ENCODE measurements around the gene SLC24A3. TPM values are rescaled to one million over a fixed set of nuclear protein-coding genes. Genes with fewer than 3 reads are reported as not detected.

Gene SLC24A3
- total RNA-seq, 1 experiment from 2014 or later: 0.14 TPM

DNA sequence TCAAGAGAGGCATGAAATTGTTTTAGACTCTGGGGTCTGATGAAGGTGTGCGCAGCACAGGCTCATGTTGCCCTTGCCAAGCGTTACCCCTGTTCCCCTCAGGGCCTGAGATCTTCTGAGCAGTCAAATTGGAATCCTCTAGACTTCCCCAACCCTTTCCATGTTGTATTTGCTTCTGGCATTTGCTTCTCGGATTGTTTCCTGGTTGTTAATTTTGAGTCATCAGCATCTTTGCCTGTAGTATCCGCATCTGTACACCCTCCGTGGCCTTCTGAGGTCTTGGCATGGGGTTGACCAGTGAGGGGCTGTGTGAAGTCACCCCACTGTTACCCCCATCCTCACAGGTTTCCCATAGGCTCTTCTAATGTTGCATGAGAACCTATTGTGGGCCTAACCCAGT, 40.9 kb downstream of the SLC24A3 start:
- Mint-ChIP-seq H3K4me1 (ENCODE audit: low read depth, unreplicated experiment) (peaks cover 11% of the 10 kb centered on the region), H3K4me3 (ENCODE audit: unreplicated experiment) (no peak overlapping the region), H3K9me3 (ENCODE audit: unreplicated experiment) (no peaks in the 10 kb centered on the region), H3K27me3 (ENCODE audit: insufficient read depth, unreplicated experiment) (peaks cover 3% of the 10 kb centered on the region), H3K27ac (ENCODE audit: unreplicated experiment) (no peak overlapping the region), H3K36me3 (ENCODE audit: insufficient read depth, unreplicated experiment) (no peaks in the 10 kb centered on the region)
- CTCF ChIA-PET: no interaction called here
- Histone ChIP-seq H3K27me3 (replicated peaks; ENCODE audit: control insufficient read depth, insufficient read depth, low read length) (no peaks in the 10 kb centered on the region), H3K4me3 (ENCODE audit: low read depth, low read length) (no peak overlapping the region), H3K4me1 (0 out of 2 replicates have a peak, but pooled peaks cover 9% of the 10 kb centered on the region), H3K36me3 (ENCODE audit: control insufficient read depth, insufficient read depth, low read length) (no peaks in the 10 kb centered on the region), H3K9me3 (no peaks in the 10 kb centered on the region)
- intact Hi-C loops (cut with micrococcal nuclease; ENCODE audit: unreplicated experiment): loop anchor here (2.0 kb wide), 1 partner anchor 21 kb away; no protein-coding TSS in a partner anchor
- POLR2A ChIA-PET: interaction anchor here (0.6 kb wide), 1 partner anchor 681 kb away, joined by 6 read pairs; no protein-coding TSS in a partner anchor
- DNase-seq: no peak
- TF ChIP-seq, protein P1, sequence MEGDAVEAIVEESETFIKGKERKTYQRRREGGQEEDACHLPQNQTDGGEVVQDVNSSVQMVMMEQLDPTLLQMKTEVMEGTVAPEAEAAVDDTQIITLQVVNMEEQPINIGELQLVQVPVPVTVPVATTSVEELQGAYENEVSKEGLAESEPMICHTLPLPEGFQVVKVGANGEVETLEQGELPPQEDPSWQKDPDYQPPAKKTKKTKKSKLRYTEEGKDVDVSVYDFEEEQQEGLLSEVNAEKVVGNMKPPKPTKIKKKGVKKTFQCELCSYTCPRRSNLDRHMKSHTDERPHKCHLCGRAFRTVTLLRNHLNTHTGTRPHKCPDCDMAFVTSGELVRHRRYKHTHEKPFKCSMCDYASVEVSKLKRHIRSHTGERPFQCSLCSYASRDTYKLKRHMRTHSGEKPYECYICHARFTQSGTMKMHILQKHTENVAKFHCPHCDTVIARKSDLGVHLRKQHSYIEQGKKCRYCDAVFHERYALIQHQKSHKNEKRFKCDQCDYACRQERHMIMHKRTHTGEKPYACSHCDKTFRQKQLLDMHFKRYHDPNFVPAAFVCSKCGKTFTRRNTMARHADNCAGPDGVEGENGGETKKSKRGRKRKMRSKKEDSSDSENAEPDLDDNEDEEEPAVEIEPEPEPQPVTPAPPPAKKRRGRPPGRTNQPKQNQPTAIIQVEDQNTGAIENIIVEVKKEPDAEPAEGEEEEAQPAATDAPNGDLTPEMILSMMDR (IDR thresholded peaks at IDR 0.05; ENCODE audit: insufficient read depth in 1 of 2, low read depth in 1 of 2, low read length in 1 of 2, severe bottlenecking in 1 of 2, unreplicated experiment in 1 of 2): no peak
- BruUV-seq (replicated peaks): no TSS peak

DNA sequence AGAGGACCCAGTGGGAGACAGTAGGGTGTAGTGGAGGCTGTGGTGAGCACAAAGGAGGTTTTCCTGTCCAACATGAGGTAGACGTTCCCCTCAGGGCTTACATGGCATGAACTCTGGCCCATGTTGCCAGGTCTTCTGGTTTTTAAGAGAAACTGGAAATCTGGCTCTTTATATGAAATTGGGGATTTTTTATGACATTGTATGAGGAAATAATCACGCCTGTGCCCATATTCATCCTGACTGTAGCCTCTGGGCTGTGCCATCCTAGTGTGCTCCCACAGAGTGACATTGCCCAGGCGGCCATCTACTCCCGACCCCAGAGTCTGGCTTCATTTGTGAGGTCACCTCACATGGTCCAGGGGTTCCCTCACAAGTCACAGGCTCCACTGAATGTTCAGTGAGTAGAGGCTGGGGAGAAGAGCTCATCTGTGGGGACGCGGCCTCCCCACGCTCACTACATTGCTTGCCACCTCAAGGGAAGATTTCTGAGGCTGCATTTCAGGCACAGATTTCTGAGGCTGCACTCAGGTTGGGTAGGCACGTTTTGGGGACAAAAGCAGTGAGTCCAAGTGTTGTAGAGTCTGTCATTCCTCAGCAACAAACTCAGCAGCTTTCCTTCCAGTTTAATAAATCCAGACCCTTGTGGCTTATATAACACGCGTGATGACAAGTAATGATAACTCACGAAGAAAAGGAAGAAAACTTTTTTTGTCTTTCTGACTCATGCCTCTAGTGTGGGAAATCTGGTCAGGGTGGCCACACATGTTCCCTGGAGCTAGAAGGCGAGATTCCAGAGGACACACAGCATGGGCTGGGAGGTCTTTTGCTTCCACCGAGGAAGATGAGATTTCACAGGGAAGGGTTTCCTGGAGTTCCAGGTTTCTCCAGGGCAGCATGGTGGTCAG, 41.7 kb downstream of the SLC24A3 start:
- no peaks in the 10 kb centered on the region for H3K36me3 Mint-ChIP-seq (ENCODE audit: insufficient read depth, unreplicated experiment)
- H3K9me3 Mint-ChIP-seq (ENCODE audit: unreplicated experiment): no peaks in the 10 kb centered on the region
- TF ChIP-seq, protein P1 (IDR thresholded peaks at IDR 0.05; ENCODE audit: insufficient read depth in 1 of 2, low read depth in 1 of 2, low read length in 1 of 2, severe bottlenecking in 1 of 2, unreplicated experiment in 1 of 2): no peak
- H3K4me3 Mint-ChIP-seq (ENCODE audit: unreplicated experiment): no peak overlapping the region
- intact Hi-C loops (cut with micrococcal nuclease; ENCODE audit: unreplicated experiment): loop anchor here (2.0 kb wide), 1 partner anchor 21 kb away; no protein-coding TSS in a partner anchor
- no peaks in the 10 kb centered on the region for H3K27me3 ChIP-seq (replicated peaks; ENCODE audit: control insufficient read depth, insufficient read depth, low read length)
- POLR2A ChIA-PET: no interaction called here
- 0 out of 2 replicates have a peak, but pooled peaks cover 9% of the 10 kb centered on the region for H3K4me1 ChIP-seq
- CTCF ChIA-PET: no interaction called here
- no TSS peak for BruUV-seq (replicated peaks)
- peaks cover 3% of the 10 kb centered on the region for H3K27me3 Mint-ChIP-seq (ENCODE audit: insufficient read depth, unreplicated experiment)
- no peaks in the 10 kb centered on the region for H3K36me3 ChIP-seq (ENCODE audit: control insufficient read depth, insufficient read depth, low read length)
- no peak for DNase-seq
- H3K27ac Mint-ChIP-seq (ENCODE audit: unreplicated experiment): no peak overlapping the region
- peaks cover 11% of the 10 kb centered on the region for H3K4me1 Mint-ChIP-seq (ENCODE audit: low read depth, unreplicated experiment)
- no peaks in the 10 kb centered on the region for H3K9me3 ChIP-seq
- H3K4me3 ChIP-seq (ENCODE audit: low read depth, low read length): no peak overlapping the region

DNA sequence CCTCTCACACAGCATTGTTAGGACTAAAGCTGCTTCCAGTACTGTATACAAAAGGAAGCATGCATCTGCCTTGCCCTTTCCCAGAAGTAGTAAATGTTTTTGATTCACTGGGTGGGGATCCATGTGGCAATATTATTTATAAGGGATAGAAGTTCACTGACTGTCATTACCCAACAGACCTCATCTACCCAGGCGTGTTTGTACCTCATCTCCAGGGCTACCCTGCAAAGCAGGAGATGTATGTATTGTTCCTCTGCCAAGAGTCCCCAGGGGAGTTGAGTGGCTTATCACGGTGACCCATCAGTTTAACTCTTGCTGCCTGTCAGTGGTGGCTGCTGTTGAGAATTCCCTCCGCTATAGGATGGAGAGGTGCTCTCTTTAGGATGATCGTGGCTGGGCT, 42.5 kb downstream of the SLC24A3 start:
- Histone ChIP-seq H3K4me1 (0 out of 2 replicates have a peak, but pooled peaks cover 9% of the 10 kb centered on the region), H3K36me3 (ENCODE audit: control insufficient read depth, insufficient read depth, low read length) (no peaks in the 10 kb centered on the region), H3K27me3 (replicated peaks; ENCODE audit: control insufficient read depth, insufficient read depth, low read length) (no peaks in the 10 kb centered on the region), H3K4me3 (ENCODE audit: low read depth, low read length) (no peak overlapping the region), H3K9me3 (no peaks in the 10 kb centered on the region)
- no peaks in the 10 kb centered on the region for H3K9me3 Mint-ChIP-seq (ENCODE audit: unreplicated experiment)
- H3K27ac Mint-ChIP-seq (ENCODE audit: unreplicated experiment): no peak overlapping the region
- no peak overlapping the region for H3K4me3 Mint-ChIP-seq (ENCODE audit: unreplicated experiment)
- peaks cover 11% of the 10 kb centered on the region for H3K4me1 Mint-ChIP-seq (ENCODE audit: low read depth, unreplicated experiment)
- BruUV-seq (replicated peaks): no TSS peak
- H3K27me3 Mint-ChIP-seq (ENCODE audit: insufficient read depth, unreplicated experiment): no peaks in the 10 kb centered on the region
- intact Hi-C loops (cut with micrococcal nuclease; ENCODE audit: unreplicated experiment): no loop called here
- no peaks in the 10 kb centered on the region for H3K36me3 Mint-ChIP-seq (ENCODE audit: insufficient read depth, unreplicated experiment)
- DNase-seq: no peak
- CTCF ChIA-PET: no interaction called here
- POLR2A ChIA-PET: no interaction called here
- TF ChIP-seq, protein P1 (IDR thresholded peaks at IDR 0.05; ENCODE audit: insufficient read depth in 1 of 2, low read depth in 1 of 2, low read length in 1 of 2, severe bottlenecking in 1 of 2, unreplicated experiment in 1 of 2): no peak
